ENCODE results near the gene CALML4.

DNA sequence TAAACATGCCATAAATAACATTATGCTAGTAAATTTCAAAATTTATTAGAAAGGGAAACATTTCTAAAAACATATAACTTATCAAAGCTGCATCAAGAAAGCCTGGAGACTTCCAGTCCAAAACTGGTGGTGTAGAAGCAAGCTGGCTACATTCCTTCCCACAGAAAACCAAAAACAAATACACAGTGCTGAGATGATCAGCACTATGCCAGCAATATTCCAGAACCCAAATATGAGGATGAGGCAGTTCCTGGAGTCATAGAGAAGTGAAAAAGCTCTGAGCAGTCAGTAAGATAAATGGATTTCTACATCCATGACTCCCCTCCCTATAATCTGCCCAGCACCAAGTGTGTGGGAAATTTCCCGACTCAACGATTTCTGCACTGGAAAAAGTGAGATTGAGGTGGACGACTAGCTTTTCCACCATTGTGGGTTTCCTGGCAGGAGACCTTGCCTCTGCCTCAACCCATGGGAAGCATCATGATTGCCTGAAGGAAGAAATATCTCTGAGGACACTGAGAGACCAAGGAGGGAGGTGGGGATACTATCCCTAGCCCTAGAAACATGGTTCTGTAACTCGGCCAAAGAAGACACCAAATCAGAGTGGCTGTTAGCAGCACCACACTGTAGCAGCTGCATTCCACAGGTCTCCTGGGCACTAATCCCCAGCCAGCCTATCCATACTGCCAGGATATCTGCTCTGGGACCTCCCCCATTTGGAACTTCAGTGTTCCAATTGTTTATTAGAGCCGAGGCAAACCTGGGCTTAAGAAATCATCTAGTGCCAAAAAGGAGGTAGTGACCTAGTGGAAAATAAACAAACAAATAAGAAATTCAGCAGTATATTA is 36.2 kb upstream of the CALML4 start:
- TF ChIP-seq, protein P1, sequence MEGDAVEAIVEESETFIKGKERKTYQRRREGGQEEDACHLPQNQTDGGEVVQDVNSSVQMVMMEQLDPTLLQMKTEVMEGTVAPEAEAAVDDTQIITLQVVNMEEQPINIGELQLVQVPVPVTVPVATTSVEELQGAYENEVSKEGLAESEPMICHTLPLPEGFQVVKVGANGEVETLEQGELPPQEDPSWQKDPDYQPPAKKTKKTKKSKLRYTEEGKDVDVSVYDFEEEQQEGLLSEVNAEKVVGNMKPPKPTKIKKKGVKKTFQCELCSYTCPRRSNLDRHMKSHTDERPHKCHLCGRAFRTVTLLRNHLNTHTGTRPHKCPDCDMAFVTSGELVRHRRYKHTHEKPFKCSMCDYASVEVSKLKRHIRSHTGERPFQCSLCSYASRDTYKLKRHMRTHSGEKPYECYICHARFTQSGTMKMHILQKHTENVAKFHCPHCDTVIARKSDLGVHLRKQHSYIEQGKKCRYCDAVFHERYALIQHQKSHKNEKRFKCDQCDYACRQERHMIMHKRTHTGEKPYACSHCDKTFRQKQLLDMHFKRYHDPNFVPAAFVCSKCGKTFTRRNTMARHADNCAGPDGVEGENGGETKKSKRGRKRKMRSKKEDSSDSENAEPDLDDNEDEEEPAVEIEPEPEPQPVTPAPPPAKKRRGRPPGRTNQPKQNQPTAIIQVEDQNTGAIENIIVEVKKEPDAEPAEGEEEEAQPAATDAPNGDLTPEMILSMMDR (IDR thresholded peaks at IDR 0.05; ENCODE audit: insufficient read depth, low read depth, low read length) = no peak
- no peak for TF ChIP-seq EZH2 (IDR thresholded peaks at IDR 0.05; ENCODE audit: insufficient read depth, low read length)
